Upper lobe of right lung (tissue), 1 donor: ENCODE measurements around the gene KIAA0825. TPM values are rescaled to one million over a fixed set of nuclear protein-coding genes. Genes with fewer than 3 reads are reported as not detected.

ENCODE experiments used
- ATAC-seq: fragments of 200-7000 bp; cut with Tn5 transposase; one replicate; pipeline ENCODE4 v1.9.1; 2020; ENCODE audit warnings: mild to moderate bottlenecking, moderate library complexity
- DNase-seq: peaks from one replicate; pipeline ENCODE4 v3.0.0-alpha.2; 2020
- H3K27ac ChIP-seq: fragments of 200-600 bp; one replicate; pipeline ENCODE4 v1.8.0; 2022
- H3K27me3 ChIP-seq: fragments of 200-600 bp; one replicate; pipeline ENCODE4 v1.8.0; 2022; ENCODE audit warnings: mild to moderate bottlenecking
- H3K36me3 ChIP-seq: fragments of 200-600 bp; one replicate; pipeline ENCODE4 v1.8.0; 2022
- H3K4me1 ChIP-seq: fragments of 200-600 bp; one replicate; pipeline ENCODE4 v1.8.0; 2022
- H3K4me3 ChIP-seq: fragments of 200-600 bp; one replicate; pipeline ENCODE4 v1.8.0; 2022; ENCODE audit warnings: mild to moderate bottlenecking
- H3K9me3 ChIP-seq: fragments of 200-600 bp; one replicate; pipeline ENCODE4 v1.8.0; 2022
- CTCF ChIP-seq: fragments of 200-600 bp; IDR thresholded peaks from one replicate; pipeline ENCODE4 v1.8.0; 2022; ENCODE audit warnings: antibody characterized with exemption
- intact Hi-C: fragments of 100-400 bp; cut with DNase I; formaldehyde crosslinking; loops from one replicate; pipeline ENCODE4 v1.11.0; 2022
- total RNA-seq: library from RNA; stranded (reverse); fragmentation: NEBNext Ultra II Directional; extraction: Animal tissue kit (Norgen Biotek cat#: 25700); gene quantifications from one replicate; pipeline ENCODE4 v1.2.1, GENCODE V29; 2021
- donor health status: DM: no; HTN: yes; CAD: no; lungs with severe emphysema.

KIAA0825 gene
- total RNA-seq, 1 donor from 2014 or later = 4.4 TPM

- Histone ChIP-seq H3K4me3 (no peak overlapping the region), H3K27ac (no peak overlapping the region), H3K27me3 (no peaks in the 10 kb centered on the region), H3K4me1 (peaks cover 11% of the 10 kb centered on the region), H3K36me3 (no peaks in the 10 kb centered on the region), H3K9me3 (no peaks in the 10 kb centered on the region)
- DNase-seq = no peak
- no peak for TF ChIP-seq CTCF
- intact Hi-C loops = no loop called here
- no peak for ATAC-seq
Measured at GRCh38 chr5:94615862-94616261, 2.5 kb downstream of the KIAA0825 start.

- ATAC-seq = no peak
Measured at GRCh38 chr5:94614156-94614805, 4.1 kb downstream of the KIAA0825 start.

GRCh38 chr5:94613583-94613982 lies 4.8 kb downstream of the KIAA0825 start:
- Histone ChIP-seq H3K27me3 (no peaks in the 10 kb centered on the region), H3K36me3 (no peaks in the 10 kb centered on the region), H3K4me1 (no peaks in the 10 kb centered on the region), H3K9me3 (no peaks in the 10 kb centered on the region), H3K4me3 (no peak overlapping the region), H3K27ac (no peak overlapping the region)
- no peak for ATAC-seq
- DNase-seq = no peak
- TF ChIP-seq CTCF = no peak
- intact Hi-C loops = no loop called here

More at GRCh38 chr5:94614156-94614805, 4.1 kb downstream of the KIAA0825 start:
- intact Hi-C loops = no loop called here
- no peak for DNase-seq
- TF ChIP-seq CTCF = no peak
- no peaks in the 10 kb centered on the region for H3K27me3 ChIP-seq
- H3K36me3 ChIP-seq = no peaks in the 10 kb centered on the region
- no peak overlapping the region for H3K27ac ChIP-seq
- peaks cover 3% of the 10 kb centered on the region for H3K4me1 ChIP-seq
- no peaks in the 10 kb centered on the region for H3K9me3 ChIP-seq
- no peak overlapping the region for H3K4me3 ChIP-seq

GRCh38 chr5:94595281-94595840 lies 23.0 kb downstream of the KIAA0825 start:
- Histone ChIP-seq H3K27ac (no peak overlapping the region), H3K9me3 (no peaks in the 10 kb centered on the region), H3K4me1 (no peaks in the 10 kb centered on the region), H3K4me3 (no peak overlapping the region), H3K36me3 (no peaks in the 10 kb centered on the region), H3K27me3 (no peaks in the 10 kb centered on the region)
- intact Hi-C loops = no loop called here
- no peak for TF ChIP-seq CTCF
- ATAC-seq (peak; percentile 57), DNase-seq (no peak)

- Histone ChIP-seq H3K4me3 (no peak overlapping the region), H3K27ac (no peak overlapping the region)
- no peak for DNase-seq
Measured at GRCh38 chr5:94577466-94578245, 40.7 kb downstream of the KIAA0825 start.

More at GRCh38 chr5:94577466-94578245, 40.7 kb downstream of the KIAA0825 start:
- H3K4me1 ChIP-seq = no peaks in the 10 kb centered on the region
- intact Hi-C loops = no loop called here
- no peaks in the 10 kb centered on the region for H3K36me3 ChIP-seq
- H3K9me3 ChIP-seq = no peaks in the 10 kb centered on the region
- ATAC-seq = no peak
- H3K27me3 ChIP-seq = no peaks in the 10 kb centered on the region
- no peak for TF ChIP-seq CTCF
